A673 (cell line): ENCODE results near the gene CUL4A. TPM values are rescaled to one million over a fixed set of nuclear protein-coding genes. Genes with fewer than 3 reads are reported as not detected.

Experiments
- BruUV-seq: library from RNA; stranded (reverse); fragments of 400-500 nt; replicated peaks from 2 replicates; lab custom pipeline; 2021; lab: Mats Ljungman, UMichigan
- CTCF ChIA-PET: fragments of 300-600 bp; sonication (Branson Sonifier 250); formaldehyde crosslinking; loops from one replicate; lab custom pipeline; 2022; ENCODE audit warnings: antibody characterized with exemption; lab: Charles Lee
- POLR2A ChIA-PET: fragments of 300-600 bp; sonication (Branson Sonifier 250); formaldehyde crosslinking; loops from one replicate; lab custom pipeline; 2022; ENCODE audit warnings: antibody characterized with exemption; ENCODE audit not compliant: low non-redundant PET; lab: Charles Lee
- DNase-seq: peaks from one replicate; pipeline ENCODE4 v3.0.0-alpha.2; 2015; ENCODE audit warnings: low spot score
- H3K27ac ChIP-seq: fragments of 200-600 bp; sonication (generic); 2 replicates; pipeline ENCODE4 v1.5.1; 2016; ENCODE audit warnings: mixed run types, low read depth, mild to moderate bottlenecking, mixed read lengths, antibody characterized with exemption, low read length; ENCODE audit not compliant: poor library complexity, severe bottlenecking
- H3K27me3 ChIP-seq: fragments of 200-600 bp; sonication (generic); replicated peaks from 2 replicates; pipeline ENCODE4 v1.6.1; 2017; ENCODE audit warnings: mixed run types, low read depth, mild to moderate bottlenecking, mixed read lengths, antibody characterized with exemption, low read length; ENCODE audit not compliant: insufficient read depth, poor library complexity
- H3K36me3 ChIP-seq: fragments of 200-600 bp; sonication (generic); 2 replicates; pipeline ENCODE4 v1.6.1; 2016; ENCODE audit warnings: mixed run types, mild to moderate bottlenecking, mixed read lengths, antibody characterized with exemption, low read length; ENCODE audit not compliant: insufficient read depth, poor library complexity, severe bottlenecking
- H3K4me1 ChIP-seq: fragments of 200-600 bp; sonication (generic); 2 replicates; pipeline ENCODE4 v1.6.1; 2017; ENCODE audit warnings: mixed run types, mild to moderate bottlenecking, mixed read lengths, antibody characterized with exemption, low read length; ENCODE audit not compliant: insufficient read depth, poor library complexity, severe bottlenecking
- H3K4me3 ChIP-seq: fragments of 200-600 bp; sonication (generic); 2 replicates; pipeline ENCODE4 v1.5.1; 2016; ENCODE audit warnings: low read depth, mixed run types, mild to moderate bottlenecking, mixed read lengths, low read length; ENCODE audit not compliant: poor library complexity, severe bottlenecking
- H3K9me3 ChIP-seq: fragments of 200-600 bp; sonication (generic); 2 replicates; pipeline ENCODE4 v1.6.1; 2016; ENCODE audit warnings: mixed run types, low read depth, mild to moderate bottlenecking, mixed read lengths, antibody characterized with exemption, low read length; ENCODE audit not compliant: poor library complexity, severe bottlenecking
- EZH2 ChIP-seq: fragments of 200-600 bp; sonication (generic); IDR thresholded peaks from 2 replicates; pipeline ENCODE4 v1.6.1; 2017; ENCODE audit warnings: borderline replicate concordance, low read depth, mild to moderate bottlenecking, mixed read lengths, antibody characterized with exemption, low read length; ENCODE audit not compliant: poor library complexity, severe bottlenecking
- intact Hi-C: fragments of 100-400 bp; cut with micrococcal nuclease; formaldehyde crosslinking; loops from one replicate; pipeline ENCODE4 v1.10.0; 2022; ENCODE audit not compliant: unreplicated experiment
- total RNA-seq: library from RNA; stranded (reverse); gene quantifications from 2 replicates; pipeline ENCODE4 v1.2.3, GENCODE V29; 2021
- TF ChIP-seq, protein P1 (sequence below): fragments of 300-800, 200-600 bp; sonication (generic); conservative IDR thresholded peaks from 2 replicates; pipeline ENCODE4 v1.5.1; 2017; ENCODE audit warnings: low read depth, mild to moderate bottlenecking, antibody characterized with exemption, low read length, moderate library complexity, mixed read lengths

Gene CUL4A
- total RNA-seq, 1 experiment from 2014 or later: 87.5 TPM

DNA sequence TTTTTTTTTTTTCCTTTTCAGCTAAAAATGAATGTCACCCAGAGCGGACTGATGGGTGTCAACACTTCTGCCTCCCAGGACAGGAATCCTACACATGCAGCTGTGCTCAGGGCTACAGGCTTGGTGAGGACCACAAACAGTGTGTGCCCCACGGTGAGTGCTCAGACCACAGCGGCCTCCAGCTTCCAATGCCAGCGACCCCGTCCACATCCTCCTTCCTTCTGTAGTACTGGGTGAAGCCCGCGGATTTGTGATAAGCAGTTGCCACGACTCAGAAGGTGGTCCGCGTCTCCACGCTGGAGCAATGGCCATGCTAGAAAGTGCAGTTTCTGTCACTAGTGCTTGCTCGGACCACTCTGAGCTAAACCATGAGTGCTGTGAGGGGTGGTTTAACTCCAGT, 44.9 kb upstream of the CUL4A start:
- Histone ChIP-seq H3K9me3 (no peaks in the 10 kb centered on the region), H3K27ac (no peak overlapping the region), H3K36me3 (no peaks in the 10 kb centered on the region), H3K27me3 (no peaks in the 10 kb centered on the region), H3K4me1 (no peaks in the 10 kb centered on the region), H3K4me3 (no peak overlapping the region)
- ChIA-PET POLR2A (interaction anchor here (0.6 kb wide), 1 partner anchor 16 kb away, joined by 4 read pairs; no protein-coding TSS in a partner anchor), CTCF (no interaction called here)
- TF ChIP-seq EZH2: no peak
- TF ChIP-seq, protein P1, sequence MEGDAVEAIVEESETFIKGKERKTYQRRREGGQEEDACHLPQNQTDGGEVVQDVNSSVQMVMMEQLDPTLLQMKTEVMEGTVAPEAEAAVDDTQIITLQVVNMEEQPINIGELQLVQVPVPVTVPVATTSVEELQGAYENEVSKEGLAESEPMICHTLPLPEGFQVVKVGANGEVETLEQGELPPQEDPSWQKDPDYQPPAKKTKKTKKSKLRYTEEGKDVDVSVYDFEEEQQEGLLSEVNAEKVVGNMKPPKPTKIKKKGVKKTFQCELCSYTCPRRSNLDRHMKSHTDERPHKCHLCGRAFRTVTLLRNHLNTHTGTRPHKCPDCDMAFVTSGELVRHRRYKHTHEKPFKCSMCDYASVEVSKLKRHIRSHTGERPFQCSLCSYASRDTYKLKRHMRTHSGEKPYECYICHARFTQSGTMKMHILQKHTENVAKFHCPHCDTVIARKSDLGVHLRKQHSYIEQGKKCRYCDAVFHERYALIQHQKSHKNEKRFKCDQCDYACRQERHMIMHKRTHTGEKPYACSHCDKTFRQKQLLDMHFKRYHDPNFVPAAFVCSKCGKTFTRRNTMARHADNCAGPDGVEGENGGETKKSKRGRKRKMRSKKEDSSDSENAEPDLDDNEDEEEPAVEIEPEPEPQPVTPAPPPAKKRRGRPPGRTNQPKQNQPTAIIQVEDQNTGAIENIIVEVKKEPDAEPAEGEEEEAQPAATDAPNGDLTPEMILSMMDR: no peak
- BruUV-seq: no TSS peak
- DNase-seq: no peak
- intact Hi-C loops: no loop called here

DNA sequence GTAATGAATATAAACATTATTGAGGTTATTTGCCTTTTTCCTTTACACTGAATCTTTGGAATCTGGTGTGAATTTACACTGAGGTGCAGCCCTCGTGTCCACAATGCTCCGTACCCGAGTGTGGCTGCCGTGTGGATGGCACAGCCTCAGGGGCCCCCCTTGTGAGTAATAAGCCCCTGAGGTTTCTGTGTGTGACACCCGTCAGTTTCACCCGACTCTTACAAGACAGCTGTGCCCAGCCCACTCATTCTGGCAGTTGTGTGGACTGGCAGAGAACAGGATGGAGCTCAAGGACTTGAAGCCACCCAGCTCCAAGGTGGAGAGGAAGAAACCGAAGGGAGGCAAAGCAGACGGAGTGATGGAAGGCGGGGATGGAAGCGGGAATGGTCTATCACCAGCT, 43.1 kb upstream of the CUL4A start:
- no peaks in the 10 kb centered on the region for H3K9me3 ChIP-seq
- POLR2A ChIA-PET: no interaction called here
- no peaks in the 10 kb centered on the region for H3K4me1 ChIP-seq
- DNase-seq: no peak
- BruUV-seq: no TSS peak
- H3K4me3 ChIP-seq: no peak overlapping the region
- TF ChIP-seq EZH2: no peak
- TF ChIP-seq, protein P1: no peak
- CTCF ChIA-PET: no interaction called here
- intact Hi-C loops: no loop called here
- no peaks in the 10 kb centered on the region for H3K36me3 ChIP-seq
- no peak overlapping the region for H3K27ac ChIP-seq
- no peaks in the 10 kb centered on the region for H3K27me3 ChIP-seq

DNA sequence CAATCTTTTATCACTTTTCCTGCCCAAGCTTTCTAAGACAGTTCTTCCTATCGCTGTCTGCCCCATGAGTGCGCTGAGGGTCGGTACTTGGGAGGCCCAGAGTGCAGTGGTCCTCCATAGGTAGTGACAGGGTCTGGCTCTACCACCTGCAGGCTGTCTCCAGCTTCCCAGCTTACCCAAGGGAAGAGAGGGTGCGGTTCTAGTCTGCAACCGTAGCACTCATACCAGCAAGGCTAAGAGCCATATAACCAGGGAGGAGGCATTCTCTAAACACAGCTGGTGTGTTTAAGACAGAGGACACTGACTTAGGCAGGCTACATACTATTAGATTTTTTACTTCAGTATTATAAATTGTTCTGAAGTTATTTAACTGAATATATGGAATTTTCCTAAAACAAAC, 42.7 kb upstream of the CUL4A start:
- BruUV-seq: no TSS peak
- Histone ChIP-seq H3K4me1 (no peaks in the 10 kb centered on the region), H3K36me3 (peaks cover 3% of the 10 kb centered on the region), H3K4me3 (no peak overlapping the region), H3K27me3 (no peaks in the 10 kb centered on the region), H3K27ac (no peak overlapping the region), H3K9me3 (no peaks in the 10 kb centered on the region)
- CTCF ChIA-PET: no interaction called here
- intact Hi-C loops: no loop called here
- no peak for TF ChIP-seq EZH2
- TF ChIP-seq, protein P1: no peak
- DNase-seq: no peak
- POLR2A ChIA-PET: no interaction called here
